ENCODE measurements around the gene MROH9. TPM values are rescaled to one million over a fixed set of nuclear protein-coding genes. Genes with fewer than 3 reads are reported as not detected.
A peak's percentile ranks its signal among the peaks of the same experiment; 100 is the strongest.

MROH9 gene
- polyA plus RNA-seq, 1 donor (not counting 4 experiments of a cell fraction or from before 2014, with no cell fraction given) = 0.04 TPM

DNA sequence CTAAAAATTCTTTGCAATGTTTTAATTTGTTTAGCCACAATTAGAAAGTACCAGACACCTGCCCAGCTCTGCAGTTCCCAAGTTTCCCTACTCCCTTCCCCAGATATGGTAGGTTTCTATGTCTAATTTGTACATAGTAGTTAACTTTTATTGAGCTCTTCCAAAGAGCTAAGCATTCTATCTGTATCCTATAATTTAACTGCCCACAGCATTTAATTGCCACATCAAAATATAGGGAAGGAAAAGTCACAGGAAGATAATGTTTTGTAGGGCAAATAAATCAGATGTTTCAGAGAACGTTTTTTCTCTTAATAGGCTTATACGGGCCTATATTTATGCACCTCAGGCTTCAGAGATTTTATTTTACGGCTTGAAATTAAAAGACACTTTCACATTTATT is 139.7 kb downstream of the MROH9 start:
- Histone ChIP-seq H3K4me1 (ENCODE audit: control insufficient read depth, extremely low read depth, insufficient read depth, low read length) (no peaks in the 10 kb centered on the region), H2AFZ (ENCODE audit: control insufficient read depth, low read length) (no peak overlapping the region), H3K4me2 (ENCODE audit: control insufficient read depth, extremely low read depth, insufficient read depth, low read depth, low read length) (no peak overlapping the region), H3K27ac (ENCODE audit: control insufficient read depth, insufficient read depth, low read length) (no peak overlapping the region), H3K4me3 (ENCODE audit: control insufficient read depth in 2 of 3, extremely low read depth in 1 of 3, insufficient read depth in 2 of 3, low read depth in 1 of 3, low read length in 3 of 3) (no peak overlapping the region), H4K20me1 (ENCODE audit: control insufficient read depth, extremely low read depth, insufficient read depth, low read length) (no peaks in the 10 kb centered on the region), H3K9me1 (ENCODE audit: control insufficient read depth, extremely low read depth, insufficient read depth, low read length) (no peaks in the 10 kb centered on the region), H3K36me3 (ENCODE audit: control insufficient read depth in 2 of 2, extremely low read depth in 1 of 2, insufficient read depth in 2 of 2, low read length in 2 of 2) (no peaks in the 10 kb centered on the region), H3K79me2 (ENCODE audit: control insufficient read depth, insufficient read depth, low read length) (no peaks in the 10 kb centered on the region), H3K9me3 (ENCODE audit: control insufficient read depth, low read depth, low read length) (no peaks in the 10 kb centered on the region), H3K27me3 (ENCODE audit: control insufficient read depth, extremely low read depth, insufficient read depth, low read length) (no peaks in the 10 kb centered on the region), H3K9ac (ENCODE audit: control insufficient read depth, extremely low read depth, insufficient read depth, low read length) (no peak overlapping the region)
- no peak for TF ChIP-seq CTCF (optimal IDR thresholded peaks at IDR 0.05 in 1 of 3, IDR thresholded peaks at IDR 0.05 in 1 of 3, conservative IDR thresholded peaks at IDR 0.05 in 1 of 3; ENCODE audit: extremely low read depth in 1 of 3, insufficient read depth in 2 of 3, low read length in 3 of 3)
- no peak for TF ChIP-seq EZH2 (IDR thresholded peaks at IDR 0.05; ENCODE audit: low read length)
- dilution Hi-C loops (cut with MboI; ENCODE audit: extremely low pct_ligation_motif_present, low sequenced_read_pairs) = no loop called here
- no peak for DNase-seq (ENCODE audit: low read depth, low spot score)
- no peak for FAIRE-seq

- DNase-seq (ENCODE audit: low read depth, low spot score) = no peak
Observed at GRCh38 chr1:171081314-171081753, 146.0 kb downstream of the MROH9 start.

More at GRCh38 chr1:171081314-171081753, 146.0 kb downstream of the MROH9 start:
- peak overlapping the region; percentile 80 for H2AFZ ChIP-seq (ENCODE audit: control insufficient read depth, low read length)
- H3K36me3 ChIP-seq (ENCODE audit: control insufficient read depth in 2 of 2, extremely low read depth in 1 of 2, insufficient read depth in 2 of 2, low read length in 2 of 2) = no peaks in the 10 kb centered on the region
- H3K27ac ChIP-seq (ENCODE audit: control insufficient read depth, insufficient read depth, low read length) = no peak overlapping the region
- H3K9me3 ChIP-seq (ENCODE audit: control insufficient read depth, low read depth, low read length) = no peaks in the 10 kb centered on the region
- peak overlapping the region; percentile 27 for H3K4me2 ChIP-seq (ENCODE audit: control insufficient read depth, extremely low read depth, insufficient read depth, low read depth, low read length)
- no peaks in the 10 kb centered on the region for H4K20me1 ChIP-seq (ENCODE audit: control insufficient read depth, extremely low read depth, insufficient read depth, low read length)
- no peak for TF ChIP-seq EZH2 (IDR thresholded peaks at IDR 0.05; ENCODE audit: low read length)
- peak in 2 of 3 experiments; percentile 20 to 26 for TF ChIP-seq CTCF (optimal IDR thresholded peaks at IDR 0.05 in 1 of 3, IDR thresholded peaks at IDR 0.05 in 1 of 3, conservative IDR thresholded peaks at IDR 0.05 in 1 of 3; ENCODE audit: extremely low read depth in 1 of 3, insufficient read depth in 2 of 3, low read length in 3 of 3)
- H3K9ac ChIP-seq (ENCODE audit: control insufficient read depth, extremely low read depth, insufficient read depth, low read length) = no peak overlapping the region
- H3K4me1 ChIP-seq (ENCODE audit: control insufficient read depth, extremely low read depth, insufficient read depth, low read length) = no peaks in the 10 kb centered on the region
- no peaks in the 10 kb centered on the region for H3K79me2 ChIP-seq (ENCODE audit: control insufficient read depth, insufficient read depth, low read length)
- no peaks in the 10 kb centered on the region for H3K27me3 ChIP-seq (ENCODE audit: control insufficient read depth, extremely low read depth, insufficient read depth, low read length)
- dilution Hi-C loops (cut with MboI; ENCODE audit: extremely low pct_ligation_motif_present, low sequenced_read_pairs) = no loop called here
- no peaks in the 10 kb centered on the region for H3K9me1 ChIP-seq (ENCODE audit: control insufficient read depth, extremely low read depth, insufficient read depth, low read length)
- FAIRE-seq = no peak
- H3K4me3 ChIP-seq (ENCODE audit: control insufficient read depth in 2 of 3, extremely low read depth in 1 of 3, insufficient read depth in 2 of 3, low read depth in 1 of 3, low read length in 3 of 3) = no peak overlapping the region
